ENCODE results near the gene BID. TPM values are rescaled to one million over a fixed set of nuclear protein-coding genes. Genes with fewer than 3 reads are reported as not detected.

Gene BID
- total and polyA plus RNA-seq, 2 of the 8 experiments (the other 6 are each of a cell fraction or from before 2014, with no cell fraction given) = 39.3 to 114 TPM

DNA sequence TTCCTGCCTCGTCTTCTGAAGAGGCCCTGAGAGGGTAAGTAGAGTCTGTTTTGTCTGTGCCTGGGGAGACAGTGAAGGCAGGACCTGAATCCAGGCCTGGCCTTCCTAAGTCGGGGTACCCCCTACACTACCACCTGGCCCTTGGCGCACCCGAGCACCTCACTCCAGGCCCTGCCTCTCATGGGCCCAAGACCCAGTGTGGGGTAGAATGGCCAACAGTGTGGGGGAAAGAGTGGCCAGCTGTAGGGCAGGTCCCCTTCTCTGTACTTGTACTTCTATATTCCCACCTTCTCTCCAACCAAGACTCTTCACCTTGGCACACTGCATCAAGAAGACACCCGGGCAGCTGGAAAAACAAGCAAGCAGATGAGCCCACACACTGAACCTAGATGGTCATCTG lies 22.4 kb upstream of the BID start:
- H2BK15ac ChIP-seq (ENCODE audit: low read length) = no peak overlapping the region
- H3K4me3 ChIP-seq (ENCODE audit: extremely low read depth in 1 of 4, insufficient read depth in 2 of 4, low read depth in 3 of 4, low read length in 4 of 4) = no peak overlapping the region
- no peaks in the 10 kb centered on the region for H3K36me3 ChIP-seq (ENCODE audit: control insufficient read depth in 2 of 4, insufficient read depth in 4 of 4, low read length in 3 of 4)
- no peak overlapping the region for H4K5ac ChIP-seq (ENCODE audit: insufficient read length, low read depth, low read length)
- no peaks in the 10 kb centered on the region for H4K20me1 ChIP-seq (replicated peaks in 1 of 2; ENCODE audit: control insufficient read depth in 1 of 2, insufficient read depth in 2 of 2, low read length in 2 of 2)
- no peaks in the 10 kb centered on the region for H3K23me2 ChIP-seq (ENCODE audit: low read depth, low read length)
- no peak overlapping the region for H4K8ac ChIP-seq (ENCODE audit: extremely low read depth, insufficient read depth, low read length)
- H3K18ac ChIP-seq (ENCODE audit: extremely low read depth, low read length) = no peak overlapping the region
- H3K9ac ChIP-seq (replicated peaks in 1 of 4; ENCODE audit: extremely low read depth in 1 of 4, low read depth in 3 of 4, low read length in 3 of 4) = no peak overlapping the region
- WGBS, 2 experiments (ENCODE audit: extremely low coverage in 1 of 2, insufficient coverage in 1 of 2, insufficient read length in 1 of 2, insufficient replicate concordance in 2 of 2, low coverage in 1 of 2, low lambda C conversion rate in 2 of 2, missing lambda C conversion rate in 1 of 2) = 82% methylated on average over 5 of the region's 5 CpGs; no CpG with 5 or more reads in 1 of the 2 experiments
- TF ChIP-seq KDM1A (IDR thresholded peaks at IDR 0.05; ENCODE audit: borderline replicate concordance, low read length) = no peak
- TF ChIP-seq RNF2 (IDR thresholded peaks at IDR 0.05; ENCODE audit: borderline replicate concordance, low read depth, low read length, missing control alignments, poor library complexity, severe bottlenecking) = no peak
- no peak for TF ChIP-seq TEAD4 (IDR thresholded peaks at IDR 0.05; ENCODE audit: low read depth, low read length)
- TF ChIP-seq HDAC6 (IDR thresholded peaks at IDR 0.05; ENCODE audit: low read depth, low read length) = no peak
- no peak for TF ChIP-seq CHD2 (IDR thresholded peaks at IDR 0.05; ENCODE audit: low read length)
- TF ChIP-seq RFX5 (IDR thresholded peaks at IDR 0.05; ENCODE audit: borderline replicate concordance, low read depth, low read length) = no peak
- no peak for TF ChIP-seq SIX5 (IDR thresholded peaks at IDR 0.05; ENCODE audit: low read depth, low read length)
- TF ChIP-seq CEBPB (IDR thresholded peaks at IDR 0.05; ENCODE audit: low read depth, low read length) = no peak
- no peak for TF ChIP-seq BACH1 (IDR thresholded peaks at IDR 0.05; ENCODE audit: low read length)
- no peaks in the 10 kb centered on the region for H3K79me2 ChIP-seq (ENCODE audit: control insufficient read depth in 1 of 2, insufficient read depth in 2 of 2, low read length in 2 of 2)
- no peak overlapping the region for H3K23ac ChIP-seq (ENCODE audit: insufficient read length)
- H2BK5ac ChIP-seq (ENCODE audit: low read depth, low read length) = no peak overlapping the region
- no peaks in the 10 kb centered on the region for H3K9me3 ChIP-seq (ENCODE audit: insufficient read depth in 2 of 2, low read depth in 1 of 2, low read length in 1 of 2)
- no peak overlapping the region for H3K27ac ChIP-seq (ENCODE audit: low read depth, low read length)
- no peak overlapping the region for H4K91ac ChIP-seq (replicated peaks; ENCODE audit: insufficient read length, low read length)
- H3K14ac ChIP-seq (ENCODE audit: insufficient read length) = no peak overlapping the region
- H2BK120ac ChIP-seq (replicated peaks; ENCODE audit: low read depth, low read length) = no peak overlapping the region
- no peak overlapping the region for H2BK20ac ChIP-seq (ENCODE audit: low read length)
- no peaks in the 10 kb centered on the region for H3K4me1 ChIP-seq (replicated peaks in 1 of 4; ENCODE audit: control insufficient read depth in 3 of 4, insufficient read depth in 4 of 4, low read length in 3 of 4)
- no peaks in the 10 kb centered on the region for H3K27me3 ChIP-seq (replicated peaks in 1 of 4; ENCODE audit: control insufficient read depth in 3 of 4, extremely low read depth in 1 of 4, insufficient read depth in 3 of 4, low read length in 3 of 4)
- H3K56ac ChIP-seq (replicated peaks; ENCODE audit: insufficient read length, low read depth, low read length) = no peak overlapping the region
- DNase-seq (ENCODE audit: low read depth in 1 of 2, low spot score in 2 of 2) (no peak), FAIRE-seq (no peak)
- POLR2A ChIA-PET (ENCODE audit: partially characterized antibody) = no interaction called here
- H2AFZ ChIP-seq (ENCODE audit: low read length) = no peak overlapping the region
- H3K4me2 ChIP-seq (ENCODE audit: insufficient read depth in 1 of 2, low read depth in 2 of 2, low read length in 2 of 2) = no peak overlapping the region
- H3K79me1 ChIP-seq (ENCODE audit: low read depth, low read length) = no peaks in the 10 kb centered on the region
- H2BK12ac ChIP-seq (ENCODE audit: low read depth, low read length) = no peak overlapping the region
- H3K4ac ChIP-seq (replicated peaks; ENCODE audit: insufficient read length, low read depth, low read length) = no peak overlapping the region
- CTCF ChIA-PET (ENCODE audit: partially characterized antibody) = interaction anchor here (0.8 to 11.3 kb wide), 4 partner anchors 8 to 55 kb away, joined by 3 to 115 read pairs (median 3); no protein-coding TSS in a partner anchor
- H2AK5ac ChIP-seq (ENCODE audit: low read depth, low read length) = no peak overlapping the region
